GM23338 (cell line): ENCODE data around the gene KIF17. TPM values are rescaled to one million over a fixed set of nuclear protein-coding genes. Genes with fewer than 3 reads are reported as not detected.

Experiments used
- ATAC-seq: fragments of 200-7000 bp; cut with Tn5 transposase; 3 replicates; pipeline ENCODE4 v1.9.1; 2020
- DNase-seq: peaks from one replicate; pipeline ENCODE4 v3.0.0-alpha.2; 2015; ENCODE audit warnings: low spot score
- H2AFZ ChIP-seq: fragments of 200-600 bp; sonication (generic); 2 replicates; pipeline ENCODE4 v1.8.0; 2016; ENCODE audit warnings: antibody characterized with exemption, mild to moderate bottlenecking, moderate library complexity
- H3F3A ChIP-seq: fragments of 200-600 bp; sonication (generic); replicated peaks from 2 replicates; pipeline ENCODE4 v1.8.0; 2017; ENCODE audit warnings: antibody characterized with exemption, mixed run types, low read depth
- H3K27ac ChIP-seq: fragments of 200-600 bp; sonication (generic); 2 replicates; pipeline ENCODE4 v1.6.1; 2016; ENCODE audit warnings: low read depth
- H3K27me3 ChIP-seq: fragments of 200-600 bp; sonication (generic); 2 replicates; pipeline ENCODE4 v1.8.0; 2016; ENCODE audit warnings: mild to moderate bottlenecking, mixed run types, moderate library complexity; ENCODE audit not compliant: insufficient read depth
- H3K36me3 ChIP-seq: fragments of 200-600 bp; sonication (generic); 2 replicates; pipeline ENCODE4 v1.8.0; 2016; ENCODE audit warnings: mild to moderate bottlenecking; ENCODE audit not compliant: insufficient read depth
- H3K4me1 ChIP-seq: fragments of 200-600 bp; sonication (generic); 2 replicates; pipeline ENCODE4 v1.8.0; 2016; ENCODE audit warnings: mild to moderate bottlenecking, moderate library complexity; ENCODE audit not compliant: insufficient read depth
- H3K4me2 ChIP-seq: fragments of 200-600 bp; sonication (generic); 2 replicates; pipeline ENCODE4 v1.7.1; 2017; ENCODE audit warnings: mixed run types
- H3K4me3 ChIP-seq: fragments of 200-600 bp; sonication (generic); 2 replicates; pipeline ENCODE4 v1.6.1; 2016; ENCODE audit warnings: mixed run types
- H3K79me2 ChIP-seq: fragments of 200-600 bp; sonication (generic); replicated peaks from 2 replicates; pipeline ENCODE4 v1.8.0; 2017; ENCODE audit warnings: mild to moderate bottlenecking; ENCODE audit not compliant: insufficient read depth
- H3K9me2 ChIP-seq: fragments of 200-600 bp; sonication (generic); 2 replicates; pipeline ENCODE4 v1.8.0; 2017; ENCODE audit not compliant: insufficient read depth
- H4K20me1 ChIP-seq: fragments of 200-600 bp; sonication (generic); replicated peaks from 2 replicates; pipeline ENCODE4 v1.8.0; 2017; ENCODE audit warnings: mild to moderate bottlenecking; ENCODE audit not compliant: insufficient read depth
- H3K27ac Mint-ChIP-seq: 2 replicates; pipeline ENCODE4 v1.8.0; 2020; ENCODE audit warnings: inconsistent platforms, mild to moderate bottlenecking, moderate library complexity, mixed read lengths
- H3K27me3 Mint-ChIP-seq: 3 replicates; pipeline ENCODE4 v1.8.0; 2022; ENCODE audit warnings: low read depth, mild to moderate bottlenecking, moderate library complexity, mixed read lengths, inconsistent platforms; ENCODE audit not compliant: insufficient read depth, poor library complexity
- H3K36me3 Mint-ChIP-seq: 3 replicates; pipeline ENCODE4 v1.8.0; 2021; ENCODE audit warnings: low read depth, mild to moderate bottlenecking, inconsistent platforms, moderate library complexity, mixed read lengths
- H3K4me1 Mint-ChIP-seq: 3 replicates; pipeline ENCODE4 v1.8.0; 2020; ENCODE audit warnings: mild to moderate bottlenecking, inconsistent platforms, mixed read lengths
- H3K4me3 Mint-ChIP-seq: 3 replicates; pipeline ENCODE4 v1.8.0; 2021; ENCODE audit warnings: moderate library complexity, mild to moderate bottlenecking, inconsistent platforms, mixed read lengths
- H3K9me3 Mint-ChIP-seq: 3 replicates; pipeline ENCODE4 v1.8.0; 2020; ENCODE audit warnings: moderate library complexity, mild to moderate bottlenecking, inconsistent platforms, mixed read lengths
- CREB1 ChIP-seq: fragments of 250-450 bp; sonication (Bioruptor Pico); IDR thresholded peaks from 2 replicates; pipeline ENCODE4 v1.5.0; 2020; ENCODE audit warnings: low read depth, mild to moderate bottlenecking, moderate library complexity
- CTCF ChIP-seq, 2 experiments: fragments of 200-600 bp in 1 of 2; sonication (generic) in 1 of 2; conservative IDR thresholded peaks; 2 replicates each; pipeline versions ENCODE4 v1.5.1 to v1.6.1; 2016 to 2017; ENCODE audit warnings: antibody characterized with exemption in 2 of 2, low read depth in 2 of 2, mild to moderate bottlenecking in 2 of 2, moderate library complexity in 1 of 2
- EZH2 ChIP-seq: fragments of 200-600 bp; sonication (generic); IDR thresholded peaks from one replicate; pipeline ENCODE4 v1.8.0; 2017; ENCODE audit warnings: antibody characterized with exemption, mild to moderate bottlenecking, low read depth; ENCODE audit not compliant: unreplicated experiment
- NANOG ChIP-seq: IDR thresholded peaks from 2 replicates; pipeline ENCODE4 v1.6.1; 2016; ENCODE audit warnings: antibody characterized with exemption, borderline replicate concordance
- POLR2AphosphoS5 ChIP-seq: IDR thresholded peaks from 2 replicates; pipeline ENCODE4 v1.6.1; 2016; ENCODE audit warnings: antibody characterized with exemption, low read depth
- STAT1 ChIP-seq: IDR thresholded peaks from one replicate; pipeline ENCODE4 v1.6.1; 2016; ENCODE audit warnings: antibody characterized with exemption; ENCODE audit not compliant: unreplicated experiment
- ZNF114 ChIP-seq: fragments of 250-450 bp; sonication (Bioruptor Pico); IDR thresholded peaks from 2 replicates; pipeline ENCODE4 v1.5.0; 2020; ENCODE audit warnings: mild to moderate bottlenecking, moderate library complexity
- ZNF331 ChIP-seq: fragments of 250-450 bp; sonication (Bioruptor Pico); IDR thresholded peaks from 2 replicates; pipeline ENCODE4 v1.5.0; 2020; ENCODE audit warnings: low read depth, mild to moderate bottlenecking, moderate library complexity
- ZNF462 ChIP-seq: fragments of 250-450 bp; sonication (Bioruptor Pico); IDR thresholded peaks from 2 replicates; pipeline ENCODE4 v1.5.0; 2020; ENCODE audit warnings: mild to moderate bottlenecking, moderate library complexity
- polyA plus RNA-seq: library from polyadenylated mRNA; unstranded; fragments of >200 nt; fragmentation: Nextera tagmentation; extraction: Ambion mirVana; gene quantifications from 2 replicates; pipeline ENCODE4 v1.2.1, GENCODE V29; 2016
- total RNA-seq: library from RNA; depleted of rRNA; stranded (reverse); fragments of >200 nt; shearing (Covaris generic); gene quantifications from 2 replicates; pipeline ENCODE4 v1.2.3, GENCODE V29; 2014

KIF17 gene
- total and polyA plus RNA-seq, 2 experiments from 2014 or later, result 5.9 to 18.6 TPM

GRCh38 chr1:20652300-20652699 is 65.5 kb downstream of the KIF17 start:
- Mint-ChIP-seq H3K9me3 (no peaks in the 10 kb centered on the region), H3K4me1 (no peaks in the 10 kb centered on the region), H3K4me3 (no peak overlapping the region), H3K36me3 (peaks cover 79% of the 10 kb centered on the region), H3K27ac (no peak overlapping the region), H3K27me3 (peaks cover 5% of the 10 kb centered on the region)
- no peaks in the 10 kb centered on the region for H3K27me3 ChIP-seq
- no peaks in the 10 kb centered on the region for H3K4me1 ChIP-seq
- TF ChIP-seq POLR2AphosphoS5 (no peak), CREB1 (CRISPR knock-in tag) (no peak), ZNF462 (CRISPR knock-in tag) (no peak), ZNF331 (CRISPR knock-in tag) (no peak), CTCF (conservative IDR thresholded peaks at IDR 0.05; ENCODE audit: low read depth in 2 of 2) (no peak), STAT1 (no peak), ZNF114 (CRISPR knock-in tag) (no peak), NANOG (no peak), EZH2 (no peak)
- ATAC-seq (no peak), DNase-seq (no peak)
- peaks cover 8% of the 10 kb centered on the region; the same call in 1 of the 2 replicates for H3F3A ChIP-seq
- H3K36me3 ChIP-seq, result peaks cover 34% of the 10 kb centered on the region; the same call in 1 of the 2 replicates
- no peak overlapping the region for H3K4me3 ChIP-seq
- no peak overlapping the region for H3K27ac ChIP-seq
- H2AFZ ChIP-seq, result no peak overlapping the region
- H3K79me2 ChIP-seq, result peaks cover 12% of the 10 kb centered on the region; the same call in 1 of the 2 replicates
- no peak overlapping the region for H3K4me2 ChIP-seq
- peaks cover 14% of the 10 kb centered on the region; the same call in 1 of the 2 replicates for H4K20me1 ChIP-seq
- no peaks in the 10 kb centered on the region for H3K9me2 ChIP-seq
